Colonic mucosa (tissue), 4 donors: ENCODE results near the gene TTC36. TPM values are rescaled to one million over a fixed set of nuclear protein-coding genes. Genes with fewer than 3 reads are reported as not detected.

Source experiments
- DNase-seq: peaks from one replicate; pipeline ENCODE4 v3.0.0-alpha.2; 2020
- H3K27ac ChIP-seq: fragments of 200-600 bp; one replicate; pipeline ENCODE4 v1.8.0; 2021
- H3K27me3 ChIP-seq: fragments of 200-600 bp; one replicate; pipeline ENCODE4 v1.8.0; 2021
- H3K36me3 ChIP-seq: fragments of 200-600 bp; one replicate; pipeline ENCODE4 v1.8.0; 2021
- H3K4me1 ChIP-seq: fragments of 200-600 bp; one replicate; pipeline ENCODE4 v1.8.0; 2021; ENCODE audit warnings: mild to moderate bottlenecking
- H3K4me3 ChIP-seq: fragments of 200-600 bp; one replicate; pipeline ENCODE4 v1.8.0; 2021
- H3K9ac ChIP-seq, 2 donors: one replicate each; pipeline ENCODE4 v1.7.0; 2013; ENCODE audit warnings: control low read depth in 2 of 2, low read depth in 2 of 2, low read length in 2 of 2
- H3K9me3 ChIP-seq: fragments of 200-600 bp; one replicate; pipeline ENCODE4 v1.8.0; 2021
- CTCF ChIP-seq: fragments of 200-600 bp; IDR thresholded peaks from one replicate; pipeline ENCODE4 v1.8.0; 2022; ENCODE audit warnings: antibody characterized with exemption, mild to moderate bottlenecking
- intact Hi-C: fragments of 100-400 bp; cut with DNase I; formaldehyde crosslinking; loops from one replicate; pipeline ENCODE4 v1.14.1; 2022
- total RNA-seq, 2 donors: library from RNA; stranded (reverse); fragmentation: NEBNext Ultra II Directional in 1 of 2; extraction: Animal tissue kit (Norgen Biotek cat#: 25700) in 1 of 2; gene quantifications; one replicate each; pipeline ENCODE4 v1.2.1, GENCODE V29; 2021
- donor health status: healthy.
- donor health status: DM: no; HTN: no; CAD: no.
- donor health status: DM: no; HTN: no; CAD: no.

Gene TTC36
- total RNA-seq, 2 donors from 2014 or later = 0.35 to 0.66 TPM

GRCh38 chr11:118522571-118523072 is 4.7 kb upstream of the TTC36 start:
- H3K9me3 ChIP-seq = no peaks in the 10 kb centered on the region
- TF ChIP-seq CTCF = no peak
- no peak overlapping the region for H3K9ac ChIP-seq
- peaks cover 17% of the 10 kb centered on the region for H3K36me3 ChIP-seq
- no peaks in the 10 kb centered on the region for H3K27me3 ChIP-seq
- DNase-seq = no peak
- H3K4me1 ChIP-seq = no peaks in the 10 kb centered on the region
- intact Hi-C loops = no loop called here
- no peak overlapping the region for H3K27ac ChIP-seq
- H3K4me3 ChIP-seq = no peak overlapping the region

GRCh38 chr11:118524356-118524755 is 2.9 kb upstream of the TTC36 start:
- no peak overlapping the region for H3K9ac ChIP-seq
- H3K27ac ChIP-seq = no peak overlapping the region
- H3K4me3 ChIP-seq = no peak overlapping the region
- no peaks in the 10 kb centered on the region for H3K27me3 ChIP-seq
- intact Hi-C loops = no loop called here
- no peaks in the 10 kb centered on the region for H3K9me3 ChIP-seq
- TF ChIP-seq CTCF = no peak
- H3K36me3 ChIP-seq = peaks cover 17% of the 10 kb centered on the region
- DNase-seq = no peak
- peaks cover under 1% of the 10 kb centered on the region for H3K4me1 ChIP-seq

- peaks cover 13% of the 10 kb centered on the region for H3K36me3 ChIP-seq
- no peak overlapping the region for H3K27ac ChIP-seq
- H3K9me3 ChIP-seq = no peaks in the 10 kb centered on the region
- TF ChIP-seq CTCF = no peak
- peaks cover 6% of the 10 kb centered on the region for H3K4me1 ChIP-seq
- no peak overlapping the region for H3K4me3 ChIP-seq
- H3K27me3 ChIP-seq = no peaks in the 10 kb centered on the region
- H3K9ac ChIP-seq = no peak overlapping the region
- intact Hi-C loops = no loop called here
- DNase-seq = no peak
Measured at GRCh38 chr11:118524757-118525470, 2.4 kb upstream of the TTC36 start.

- intact Hi-C loops = no loop called here
- Histone ChIP-seq H3K27ac (no peak overlapping the region), H3K9ac (no peak overlapping the region), H3K36me3 (no peaks in the 10 kb centered on the region), H3K9me3 (no peaks in the 10 kb centered on the region), H3K27me3 (no peaks in the 10 kb centered on the region), H3K4me1 (peaks cover 14% of the 10 kb centered on the region), H3K4me3 (no peak overlapping the region)
- no peak for DNase-seq
- no peak for TF ChIP-seq CTCF
Measured at GRCh38 chr11:118526688-118527087, 586 bp upstream of the TTC36 start.

GRCh38 chr11:118528511-118528910 is 1.2 kb downstream of the TTC36 start:
- intact Hi-C loops = no loop called here

More at GRCh38 chr11:118528511-118528910, 1.2 kb downstream of the TTC36 start:
- Histone ChIP-seq H3K27me3 (no peaks in the 10 kb centered on the region), H3K36me3 (no peaks in the 10 kb centered on the region), H3K4me1 (peaks cover 14% of the 10 kb centered on the region), H3K4me3 (no peak overlapping the region), H3K9me3 (no peaks in the 10 kb centered on the region), H3K27ac (no peak overlapping the region), H3K9ac (no peak overlapping the region)
- TF ChIP-seq CTCF = no peak
- no peak for DNase-seq
